CD14-positive monocyte (primary cell): Measurements from ENCODE around the gene SUPT20HL2. TPM values are rescaled to one million over a fixed set of nuclear protein-coding genes. Genes with fewer than 3 reads are reported as not detected.

Experiments used
- DNase-seq, 3 donors: peaks; one replicate each; pipeline ENCODE4 v3.0.0-alpha.2; 2011 to 2022
- H2AFZ ChIP-seq: 2 replicates; pipeline ENCODE4 v1.6.0; 2012; ENCODE audit warnings: mild to moderate bottlenecking, low read depth, low read length, inconsistent platforms; ENCODE audit not compliant: insufficient read depth, poor library complexity, severe bottlenecking
- H3K27ac ChIP-seq, 2 donors: 1 replicate in 1 of 2; 2 replicates in 1 of 2; pipeline ENCODE4 v1.5.1; 2012 to 2013; ENCODE audit warnings: low read length in 2 of 2, control low read depth in 1 of 2, inconsistent platforms in 1 of 2, low read depth in 1 of 2, mild to moderate bottlenecking in 1 of 2
- H3K27me3 ChIP-seq, 2 donors: one replicate each; pipeline versions ENCODE4 v1.6.0 to v1.6.1; 2011 to 2013; ENCODE audit warnings: low read length in 2 of 2; ENCODE audit not compliant: control insufficient read depth in 2 of 2, insufficient read depth in 2 of 2
- H3K36me3 ChIP-seq, 2 donors: replicated peaks in 1 of 2; 1 replicate in 1 of 2; 2 replicates in 1 of 2; pipeline versions ENCODE4 v1.5.1 to v1.6.1; 2012 to 2013; ENCODE audit warnings: low read length in 2 of 2, control low read depth in 1 of 2, inconsistent platforms in 1 of 2, mild to moderate bottlenecking in 1 of 2; ENCODE audit not compliant: insufficient read depth in 2 of 2, control insufficient read depth in 1 of 2
- H3K4me1 ChIP-seq, 2 donors: 1 replicate in 1 of 2; 2 replicates in 1 of 2; pipeline versions ENCODE4 v1.5.1 to v1.6.1; 2012 to 2013; ENCODE audit warnings: low read length in 2 of 2, control low read depth in 1 of 2, inconsistent platforms in 1 of 2, mild to moderate bottlenecking in 1 of 2, moderate library complexity in 1 of 2; ENCODE audit not compliant: insufficient read depth in 2 of 2, control insufficient read depth in 1 of 2
- H3K4me2 ChIP-seq: replicated peaks from 2 replicates; pipeline ENCODE3; 2012; ENCODE audit warnings: low read length, moderate library complexity, mild to moderate bottlenecking; ENCODE audit not compliant: poor library complexity, severe bottlenecking; ENCODE audit errors: extremely low read depth
- H3K4me3 ChIP-seq, 3 experiments: fragments of 200-600 bp in 1 of 3; sonication (generic) in 1 of 3; replicated peaks in 1 of 3; 1 replicate in 2 of 3; 2 replicates in 1 of 3; pipeline ENCODE4 v1.5.1; 2011 to 2013; ENCODE audit warnings: low read length in 3 of 3, mild to moderate bottlenecking in 3 of 3, control low read depth in 2 of 3, low read depth in 2 of 3, inconsistent platforms in 1 of 3, moderate library complexity in 1 of 3
- H3K79me2 ChIP-seq: 2 replicates; pipeline ENCODE4 v1.6.0; 2012; ENCODE audit warnings: mild to moderate bottlenecking, control low read depth, inconsistent platforms, low read length, moderate library complexity; ENCODE audit not compliant: insufficient read depth
- H3K9ac ChIP-seq: 2 replicates; pipeline ENCODE4 v1.6.0; 2017; ENCODE audit warnings: low read length, mild to moderate bottlenecking; ENCODE audit not compliant: insufficient read depth, poor library complexity, severe bottlenecking
- H3K9me3 ChIP-seq, 2 donors: replicated peaks in 1 of 2; 1 replicate in 1 of 2; 2 replicates in 1 of 2; pipeline versions ENCODE4 v1.5.1 to v1.6.1; 2012 to 2013; ENCODE audit warnings: low read length in 2 of 2, control low read depth in 1 of 2; ENCODE audit not compliant: control insufficient read depth in 1 of 2, insufficient read depth in 1 of 2
- H4K20me1 ChIP-seq: 2 replicates; pipeline ENCODE4 v1.6.0; 2012; ENCODE audit warnings: mild to moderate bottlenecking, low read length, control low read depth, moderate library complexity; ENCODE audit not compliant: insufficient read depth
- H3K27ac Mint-ChIP-seq, 7 donors: one replicate each; pipeline ENCODE4 v1.8.0; 2020; ENCODE audit warnings: mild to moderate bottlenecking in 7 of 7, mixed read lengths in 7 of 7, moderate library complexity in 6 of 7, inconsistent platforms in 2 of 7
- H3K27me3 Mint-ChIP-seq, 3 donors: one replicate each; pipeline ENCODE4 v1.8.0; 2021 to 2022; ENCODE audit warnings: low read depth in 3 of 3, mild to moderate bottlenecking in 3 of 3, mixed read lengths in 3 of 3, moderate library complexity in 3 of 3, inconsistent platforms in 1 of 3
- H3K36me3 Mint-ChIP-seq, 2 donors: one replicate each; pipeline ENCODE4 v1.8.0; 2020; ENCODE audit warnings: mixed read lengths in 2 of 2, inconsistent platforms in 1 of 2, mild to moderate bottlenecking in 1 of 2
- H3K4me1 Mint-ChIP-seq: one replicate; pipeline ENCODE4 v1.8.0; 2020; ENCODE audit warnings: mild to moderate bottlenecking, mixed read lengths
- H3K4me3 Mint-ChIP-seq, 2 donors: one replicate each; pipeline ENCODE4 v1.8.0; 2020; ENCODE audit warnings: mild to moderate bottlenecking in 2 of 2, mixed read lengths in 2 of 2, moderate library complexity in 1 of 2
- H3K9me3 Mint-ChIP-seq, 7 donors: one replicate each; pipeline ENCODE4 v1.8.0; 2020 to 2022; ENCODE audit warnings: mixed read lengths in 7 of 7, mild to moderate bottlenecking in 6 of 7, moderate library complexity in 6 of 7, inconsistent platforms in 2 of 7
- CTCF ChIP-seq: fragments of 200-600 bp; IDR thresholded peaks from one replicate; pipeline ENCODE4 v1.8.0; 2022; ENCODE audit warnings: antibody characterized with exemption, mild to moderate bottlenecking
- WGBS: methylation state at CpG from one replicate; pipeline ENCODE4 v1.1.5; 2013; ENCODE audit warnings: missing lambda C conversion rate; ENCODE audit not compliant: insufficient coverage; 5-methylcytosine and 5-hydroxymethylcytosine counted together
- intact Hi-C, 2 donors: fragments of 100-400 bp; cut with micrococcal nuclease; formaldehyde crosslinking; loops; one replicate each; pipeline versions ENCODE4 v1.15.0 to v1.15.1; 2023
- polyA plus RNA-seq, 3 donors: library from polyadenylated mRNA; depleted of rRNA in 1 of 3; unstranded in 2 of 3; stranded (reverse) in 1 of 3; fragments of 300-500 nt in 2 of 3; fragments of >200 nt in 1 of 3; fragmentation: Illumina TruSeq in 2 of 3; gene quantifications; 1 replicate in 2 of 3; 2 replicates in 1 of 3; pipeline ENCODE4 v1.2.3, GENCODE V29; 2012 to 2021

The SUPT20HL2 gene
- polyA plus RNA-seq, 3 donors = not detected

GRCh38 chrX:24347881-24348280, 34.0 kb upstream of the SUPT20HL2 start:
- H3K27me3 Mint-ChIP-seq = peaks cover 0 to 12% (median 2%) of the 10 kb centered on the region in 3 donors
- H3K27ac Mint-ChIP-seq = no peak overlapping the region
- H3K36me3 ChIP-seq = no peaks in the 10 kb centered on the region
- H3K4me1 ChIP-seq = no peaks in the 10 kb centered on the region
- H3K4me3 Mint-ChIP-seq = no peak overlapping the region
- no peak overlapping the region for H3K4me2 ChIP-seq
- no peaks in the 10 kb centered on the region for H3K79me2 ChIP-seq
- H3K4me3 ChIP-seq = no peak overlapping the region
- H3K36me3 Mint-ChIP-seq = no peaks in the 10 kb centered on the region
- intact Hi-C loops = no loop called here
- H3K9ac ChIP-seq = no peak overlapping the region
- H3K27me3 ChIP-seq = peaks cover 0 to 22% of the 10 kb centered on the region in 2 donors
- H2AFZ ChIP-seq = no peak overlapping the region
- no peak for DNase-seq
- H3K9me3 Mint-ChIP-seq = no peaks in the 10 kb centered on the region
- peaks cover 2% of the 10 kb centered on the region for H3K4me1 Mint-ChIP-seq
- H4K20me1 ChIP-seq = no peaks in the 10 kb centered on the region
- no CpG with 5 or more reads among the region's 1 CpG for WGBS
- H3K27ac ChIP-seq = no peak overlapping the region
- TF ChIP-seq CTCF = no peak
- no peaks in the 10 kb centered on the region for H3K9me3 ChIP-seq

GRCh38 chrX:24343719-24344118, 29.9 kb upstream of the SUPT20HL2 start:
- no peak overlapping the region for H3K27ac ChIP-seq
- WGBS = no CpG with 5 or more reads among the region's 9 CpGs
- Mint-ChIP-seq H3K36me3 (no peaks in the 10 kb centered on the region), H3K27ac (no peak overlapping the region), H3K9me3 (no peaks in the 10 kb centered on the region), H3K27me3 (peaks cover 2 to 38% (median 9%) of the 10 kb centered on the region in 3 donors), H3K4me1 (peaks cover 2% of the 10 kb centered on the region), H3K4me3 (no peak overlapping the region)
- intact Hi-C loops = no loop called here
- H4K20me1 ChIP-seq = no peaks in the 10 kb centered on the region
- no peaks in the 10 kb centered on the region for H3K9me3 ChIP-seq
- no peaks in the 10 kb centered on the region for H3K79me2 ChIP-seq
- peaks cover 0 to 33% of the 10 kb centered on the region in 2 donors for H3K27me3 ChIP-seq
- DNase-seq = peak in 1 of 3 donors; percentile 1
- H3K4me3 ChIP-seq = no peak overlapping the region
- H3K9ac ChIP-seq = no peak overlapping the region
- H3K4me1 ChIP-seq = no peaks in the 10 kb centered on the region
- H3K4me2 ChIP-seq = no peak overlapping the region
- H2AFZ ChIP-seq = no peak overlapping the region
- no peaks in the 10 kb centered on the region for H3K36me3 ChIP-seq
- TF ChIP-seq CTCF = no peak
